Muscle layer of colon (tissue), 2 donors: ENCODE results near the gene STMND1.

Source experiments
- H3K27ac ChIP-seq: one replicate; pipeline ENCODE4 v1.7.0; 2013; ENCODE audit warnings: low read depth, mild to moderate bottlenecking, low read length, moderate library complexity
- H3K27me3 ChIP-seq, 2 donors: one replicate each; pipeline ENCODE4 v1.7.0; 2013; ENCODE audit warnings: low read length in 2 of 2, mild to moderate bottlenecking in 2 of 2; ENCODE audit not compliant: insufficient read depth in 2 of 2, control insufficient read depth in 1 of 2
- H3K36me3 ChIP-seq: one replicate; pipeline ENCODE4 v1.7.0; 2013; ENCODE audit warnings: mild to moderate bottlenecking, low read length; ENCODE audit not compliant: insufficient read depth
- H3K4me1 ChIP-seq: one replicate; pipeline ENCODE4 v1.7.0; 2013; ENCODE audit warnings: mild to moderate bottlenecking, low read length; ENCODE audit not compliant: insufficient read depth
- H3K4me3 ChIP-seq, 2 donors: one replicate each; pipeline ENCODE4 v1.7.0; 2013; ENCODE audit warnings: low read length in 2 of 2, low read depth in 1 of 2, mild to moderate bottlenecking in 1 of 2, moderate library complexity in 1 of 2
- H3K9ac ChIP-seq: one replicate; pipeline ENCODE4 v1.7.0; 2013; ENCODE audit warnings: low read length
- H3K9me3 ChIP-seq: one replicate; pipeline ENCODE4 v1.7.0; 2013; ENCODE audit warnings: mild to moderate bottlenecking, low read length
- donor health status: abdominal sarcoma.
- donor health status: Adenocarcinoma of cecum.

STMND1 gene

DNA sequence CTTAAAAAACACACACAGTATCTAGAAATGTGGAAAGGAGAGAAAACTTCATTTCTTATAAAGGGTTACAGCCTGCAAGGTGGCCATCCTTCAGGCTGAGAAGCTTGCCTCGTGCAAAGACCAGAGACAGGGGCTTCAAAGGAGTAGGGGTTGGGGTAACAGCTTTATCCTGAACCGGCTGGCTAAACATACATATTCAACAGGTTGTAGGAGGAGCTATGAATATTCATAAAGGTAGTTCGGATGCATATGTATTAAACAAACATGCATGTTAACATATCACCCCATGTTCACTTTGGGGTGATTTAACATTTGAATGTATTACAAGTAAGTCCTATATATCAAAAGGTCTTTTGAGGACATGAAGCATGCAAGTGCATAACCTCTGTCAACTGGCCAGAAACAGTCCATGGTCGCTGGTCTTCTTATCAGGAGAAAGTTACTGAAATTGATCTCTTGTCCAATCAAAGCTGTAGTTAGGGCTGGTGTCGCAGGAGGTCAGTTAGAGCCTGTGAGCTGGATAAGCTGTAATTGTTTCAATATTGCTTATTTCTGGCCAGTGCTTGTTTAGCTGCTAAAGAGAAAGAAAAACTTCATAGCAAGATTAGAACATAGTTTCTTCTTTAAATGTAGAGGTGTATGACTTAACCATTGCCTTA, 2.3 kb upstream of the STMND1 start:
- no peak overlapping the region for H3K4me3 ChIP-seq
- peaks cover 0 to 6% of the 10 kb centered on the region in 2 donors for H3K27me3 ChIP-seq
- H3K9ac ChIP-seq, result no peak overlapping the region
- H3K36me3 ChIP-seq, result no peaks in the 10 kb centered on the region
- H3K9me3 ChIP-seq, result no peaks in the 10 kb centered on the region
- H3K4me1 ChIP-seq, result peaks cover 13% of the 10 kb centered on the region
- no peak overlapping the region for H3K27ac ChIP-seq

DNA sequence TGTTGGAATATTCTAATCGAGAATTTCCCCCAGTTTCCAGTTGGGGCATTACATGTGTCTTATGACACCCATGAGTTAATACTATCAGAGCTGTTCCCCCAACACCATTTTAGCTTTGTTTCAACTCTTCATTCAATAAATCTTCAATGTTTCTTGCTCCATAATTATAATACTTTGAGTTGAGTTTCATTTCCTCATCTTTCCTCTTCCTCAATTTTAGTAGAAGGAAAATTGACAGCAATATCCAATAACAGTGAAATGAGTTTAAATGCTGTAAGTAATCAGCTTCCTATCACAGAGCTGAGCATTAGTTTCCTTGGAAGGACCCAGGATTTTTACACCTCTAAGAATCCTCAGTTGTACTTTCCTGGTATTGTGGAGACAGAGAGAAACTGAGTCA, 1.0 kb upstream of the STMND1 start:
- Histone ChIP-seq H3K9me3 (no peaks in the 10 kb centered on the region), H3K27ac (no peak overlapping the region), H3K4me1 (peaks cover 13% of the 10 kb centered on the region), H3K9ac (no peak overlapping the region), H3K27me3 (peaks cover 0 to 6% of the 10 kb centered on the region in 2 donors), H3K36me3 (no peaks in the 10 kb centered on the region), H3K4me3 (no peak overlapping the region)

DNA sequence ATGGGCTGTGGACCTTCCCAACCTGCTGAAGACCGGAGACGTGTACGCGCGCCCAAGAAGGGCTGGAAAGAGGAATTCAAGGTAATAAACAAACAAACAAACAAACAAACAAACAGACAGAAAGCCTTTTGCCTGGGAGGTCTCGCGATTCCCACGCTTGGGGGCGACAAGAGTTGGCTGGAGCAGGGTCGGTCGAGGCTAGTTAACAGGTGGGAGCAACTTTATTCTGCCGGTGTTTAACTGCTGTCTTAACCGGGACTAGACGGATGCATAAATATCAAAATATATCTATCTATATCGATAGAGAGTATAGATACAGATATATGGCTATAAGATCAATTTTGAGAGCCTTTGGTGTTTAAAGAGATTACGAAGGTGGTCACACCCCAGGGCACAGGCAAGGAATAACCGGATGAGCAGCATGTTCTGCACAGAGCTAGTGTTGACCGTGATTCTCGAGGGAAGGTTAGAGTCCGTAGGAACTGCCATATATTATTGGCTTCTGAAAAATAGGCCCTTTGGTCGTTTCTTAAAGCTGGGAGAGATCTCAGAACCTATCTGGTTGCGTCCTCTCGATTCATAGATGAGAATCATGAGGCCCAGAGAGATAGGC, 514 bp downstream of the STMND1 start:
- Histone ChIP-seq H3K36me3 (no peaks in the 10 kb centered on the region), H3K9ac (no peak overlapping the region), H3K4me3 (peak overlapping the region; percentile 22 to 61), H3K27ac (no peak overlapping the region), H3K4me1 (peaks cover 13% of the 10 kb centered on the region), H3K27me3 (peaks cover 0 to 6% of the 10 kb centered on the region in 2 donors), H3K9me3 (no peaks in the 10 kb centered on the region)

DNA sequence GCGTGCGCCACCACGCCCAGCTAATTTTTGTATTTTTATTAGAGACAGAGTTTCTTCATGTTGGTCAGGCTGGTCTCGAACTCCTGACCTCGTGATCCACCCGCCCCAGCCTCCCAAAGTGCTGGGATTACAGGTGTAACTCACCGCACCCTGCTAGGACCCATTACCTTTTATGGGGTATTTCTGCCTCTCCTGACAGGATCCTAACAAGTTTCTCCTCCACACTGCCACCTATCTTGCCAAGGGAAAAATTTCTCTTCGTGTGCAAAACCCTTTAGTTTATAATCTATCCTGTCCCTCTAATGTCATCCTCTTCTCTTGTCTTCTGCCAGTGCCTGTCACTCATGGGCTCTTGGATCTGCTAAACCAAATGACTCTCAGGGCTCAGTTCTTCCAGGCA, 1.9 kb downstream of the STMND1 start:
- peaks cover 13% of the 10 kb centered on the region for H3K4me1 ChIP-seq
- no peaks in the 10 kb centered on the region for H3K9me3 ChIP-seq
- H3K4me3 ChIP-seq, result no peak overlapping the region
- H3K27me3 ChIP-seq, result peaks cover 0 to 6% of the 10 kb centered on the region in 2 donors
- no peak overlapping the region for H3K27ac ChIP-seq
- H3K36me3 ChIP-seq, result no peaks in the 10 kb centered on the region
- no peak overlapping the region for H3K9ac ChIP-seq

DNA sequence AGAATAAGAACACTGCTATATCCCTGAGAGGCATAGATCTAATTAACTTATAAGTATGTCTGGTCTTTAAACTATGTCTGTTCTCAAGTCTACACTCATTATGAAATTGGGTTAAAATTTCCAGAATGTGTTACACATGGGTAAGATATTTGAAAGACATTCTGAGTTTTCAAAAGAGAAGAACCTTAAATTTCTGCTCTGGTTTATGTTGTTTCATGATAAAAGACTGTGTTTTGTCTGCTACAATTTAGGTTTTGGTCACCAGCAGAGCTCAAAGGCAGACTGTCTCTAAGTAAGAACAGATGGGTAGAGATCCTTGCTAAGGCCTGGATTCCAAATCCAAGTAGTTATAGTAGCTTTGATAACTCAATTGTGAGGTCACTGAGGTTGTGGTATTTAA, 6.0 kb downstream of the STMND1 start:
- Histone ChIP-seq H3K9ac (no peak overlapping the region), H3K4me1 (no peaks in the 10 kb centered on the region), H3K27me3 (peaks cover 0 to 4% of the 10 kb centered on the region in 2 donors)

DNA sequence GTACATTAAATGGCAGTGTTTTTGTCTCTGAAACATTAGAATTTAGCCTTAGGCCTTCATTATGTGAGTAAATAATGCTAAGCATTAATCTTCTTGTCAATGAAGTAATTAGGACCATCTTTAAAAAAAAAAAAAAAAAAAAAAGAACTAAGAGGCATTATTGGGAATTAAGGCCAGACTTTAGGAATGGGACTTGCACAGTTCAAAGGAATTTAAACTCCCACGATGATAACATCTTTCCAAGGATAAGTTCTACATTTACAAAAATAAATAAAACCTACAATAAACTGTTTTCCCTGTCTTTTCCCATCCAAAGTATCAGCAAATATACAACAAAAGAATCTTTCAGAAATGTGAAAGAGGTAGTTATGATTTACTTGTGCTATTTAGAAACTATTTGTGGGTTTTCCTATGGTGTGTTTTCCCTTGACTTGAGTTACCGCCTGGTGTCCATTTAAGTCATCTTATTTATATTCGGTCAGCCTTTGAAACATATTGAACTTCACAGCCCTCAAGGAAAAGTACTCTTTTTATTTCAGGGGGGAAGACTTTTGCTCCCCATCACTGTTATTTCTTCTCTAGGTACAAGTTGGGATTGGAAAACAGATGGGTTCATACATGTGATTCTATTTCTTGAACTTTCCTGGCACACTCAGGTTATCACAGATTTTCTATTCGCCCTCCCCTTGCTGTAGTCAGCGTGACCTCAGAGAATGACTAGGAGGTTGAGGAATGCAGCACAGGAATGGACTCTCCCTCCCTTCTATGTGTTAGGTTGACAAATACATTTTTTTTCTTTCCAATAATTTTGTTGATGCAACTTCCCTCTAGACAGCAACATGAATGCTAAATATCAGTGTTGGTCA, 13.6 kb downstream of the STMND1 start:
- no peaks in the 10 kb centered on the region for H3K27me3 ChIP-seq
- H3K4me3 ChIP-seq, result no peak overlapping the region
- no peaks in the 10 kb centered on the region for H3K9me3 ChIP-seq
- H3K4me1 ChIP-seq, result no peaks in the 10 kb centered on the region
- no peak overlapping the region for H3K9ac ChIP-seq
- H3K27ac ChIP-seq, result no peak overlapping the region
- no peaks in the 10 kb centered on the region for H3K36me3 ChIP-seq

More for the DNA sequence above, 6.0 kb downstream of the STMND1 start:
- no peaks in the 10 kb centered on the region for H3K9me3 ChIP-seq
- no peak overlapping the region for H3K4me3 ChIP-seq
- H3K36me3 ChIP-seq, result no peaks in the 10 kb centered on the region
- no peak overlapping the region for H3K27ac ChIP-seq

DNA sequence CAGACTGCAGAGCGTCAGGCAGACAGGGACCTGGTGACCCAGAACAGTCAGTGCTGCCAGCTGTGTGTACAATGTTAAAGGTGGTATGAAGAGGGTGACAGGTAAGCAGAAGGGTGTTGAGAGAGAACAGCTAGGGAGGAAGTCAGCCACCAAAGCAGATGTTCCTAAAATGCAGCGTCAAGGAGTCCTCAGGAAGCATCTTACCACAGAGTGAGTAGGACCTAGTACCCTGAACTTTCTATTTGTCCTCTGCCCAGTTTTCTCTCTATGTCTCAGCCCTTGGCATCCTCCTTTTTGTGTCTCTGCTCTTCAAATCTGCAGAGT, 14.2 kb downstream of the STMND1 start:
- no peak overlapping the region for H3K9ac ChIP-seq
- H3K27ac ChIP-seq, result no peak overlapping the region
- H3K36me3 ChIP-seq, result no peaks in the 10 kb centered on the region
- H3K4me1 ChIP-seq, result no peaks in the 10 kb centered on the region
- H3K4me3 ChIP-seq, result no peak overlapping the region
- no peaks in the 10 kb centered on the region for H3K27me3 ChIP-seq
- no peaks in the 10 kb centered on the region for H3K9me3 ChIP-seq

DNA sequence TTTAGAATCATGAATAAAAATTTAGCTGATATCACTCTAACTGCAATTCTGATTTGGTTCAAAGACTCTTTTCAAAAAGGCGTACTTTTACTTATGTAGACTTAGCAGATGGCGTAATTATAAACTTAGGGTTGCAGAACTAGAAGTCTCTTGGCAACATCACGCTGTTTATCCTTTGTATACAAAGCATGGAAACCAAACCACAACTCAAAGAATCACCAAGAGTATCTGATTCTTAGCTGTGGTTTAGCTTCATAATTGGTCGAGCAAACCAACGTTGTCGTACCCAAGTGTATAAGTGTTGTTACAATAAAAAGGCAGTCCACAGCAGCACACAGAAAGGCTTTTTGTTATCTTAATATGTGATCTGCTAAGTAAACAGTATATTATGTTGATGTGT, 18.2 kb downstream of the STMND1 start:
- H3K36me3 ChIP-seq, result no peaks in the 10 kb centered on the region
- H3K9me3 ChIP-seq, result no peaks in the 10 kb centered on the region
- H3K27ac ChIP-seq, result no peak overlapping the region
- no peaks in the 10 kb centered on the region for H3K27me3 ChIP-seq
- H3K4me1 ChIP-seq, result no peaks in the 10 kb centered on the region
- no peak overlapping the region for H3K4me3 ChIP-seq
- H3K9ac ChIP-seq, result no peak overlapping the region

DNA sequence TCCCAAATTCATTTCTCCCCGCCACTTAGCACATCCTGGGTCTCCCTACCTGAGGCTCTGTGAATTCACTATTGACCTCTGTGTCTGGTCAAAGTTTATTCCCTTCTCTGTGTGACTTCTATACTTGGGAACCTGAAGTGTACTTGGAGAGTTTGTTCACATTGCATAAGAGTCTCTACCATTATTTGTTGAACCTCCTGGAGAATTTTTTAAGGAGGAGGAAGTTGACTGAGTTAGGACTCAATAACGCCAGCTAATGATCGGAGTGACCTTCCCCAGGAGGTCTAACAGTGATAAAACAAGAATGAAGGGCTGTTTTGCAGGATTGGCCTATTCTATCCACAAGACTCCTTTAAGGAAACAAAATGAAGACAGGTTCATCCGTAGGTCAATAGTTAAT, 23.6 kb downstream of the STMND1 start:
- no peaks in the 10 kb centered on the region for H3K36me3 ChIP-seq
- no peaks in the 10 kb centered on the region for H3K27me3 ChIP-seq
- H3K9ac ChIP-seq, result no peak overlapping the region
- H3K4me1 ChIP-seq, result no peaks in the 10 kb centered on the region
- H3K4me3 ChIP-seq, result no peak overlapping the region
- no peak overlapping the region for H3K27ac ChIP-seq
- H3K9me3 ChIP-seq, result no peaks in the 10 kb centered on the region

DNA sequence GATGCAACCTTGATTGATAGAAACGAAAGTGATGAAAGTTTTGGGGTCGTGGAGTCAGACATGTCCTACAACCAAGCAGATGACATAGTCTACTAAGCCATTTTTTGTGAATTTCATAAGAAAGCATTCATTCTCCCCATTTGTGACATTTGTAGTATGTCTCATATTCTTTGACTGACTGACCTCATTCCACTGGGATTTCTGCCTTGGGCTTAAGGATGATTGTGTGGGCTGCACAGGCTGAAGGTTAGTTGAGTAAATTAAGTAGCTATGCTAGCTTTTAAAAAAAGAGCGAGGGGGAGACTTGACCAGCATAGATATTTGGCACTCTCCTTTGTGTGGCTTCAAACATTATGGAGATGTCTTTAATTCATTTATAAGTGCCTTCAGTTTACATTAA, 28.9 kb downstream of the STMND1 start:
- no peaks in the 10 kb centered on the region for H3K27me3 ChIP-seq
- no peaks in the 10 kb centered on the region for H3K4me1 ChIP-seq
- H3K9ac ChIP-seq, result no peak overlapping the region
- H3K9me3 ChIP-seq, result no peaks in the 10 kb centered on the region
- H3K4me3 ChIP-seq, result no peak overlapping the region
- H3K27ac ChIP-seq, result no peak overlapping the region
- H3K36me3 ChIP-seq, result no peaks in the 10 kb centered on the region

DNA sequence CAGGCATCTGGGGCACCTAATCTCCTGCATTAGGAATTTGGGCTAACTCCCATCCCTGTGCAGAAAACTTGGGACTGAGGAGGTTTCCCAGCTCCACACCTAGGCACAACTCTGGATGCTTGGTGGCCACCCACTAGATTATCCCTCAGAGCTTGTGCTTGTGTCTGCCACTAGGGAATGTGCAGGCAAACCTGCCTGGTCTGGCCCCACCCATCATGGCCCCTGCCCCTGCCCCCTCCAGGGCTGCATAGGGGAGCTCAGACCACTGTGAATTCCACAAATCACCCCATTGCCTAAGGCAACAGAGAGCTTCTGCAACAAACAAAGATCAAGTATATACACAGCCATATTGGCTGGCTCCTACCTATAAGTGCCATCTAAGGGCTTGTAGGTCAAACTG, 31.1 kb downstream of the STMND1 start:
- no peak overlapping the region for H3K9ac ChIP-seq
- H3K4me1 ChIP-seq, result no peaks in the 10 kb centered on the region
- H3K27ac ChIP-seq, result no peak overlapping the region
- no peaks in the 10 kb centered on the region for H3K36me3 ChIP-seq
- no peak overlapping the region for H3K4me3 ChIP-seq
- no peaks in the 10 kb centered on the region for H3K27me3 ChIP-seq
- H3K9me3 ChIP-seq, result no peaks in the 10 kb centered on the region
